HFFc6 (cell line): ENCODE measurements around the gene GAB3. TPM values are rescaled to one million over a fixed set of nuclear protein-coding genes. Genes with fewer than 3 reads are reported as not detected.

ENCODE experiments used
- DNase-seq: peaks from one replicate; pipeline ENCODE4 v3.0.0-alpha.2; 2018
- H3K27ac Mint-ChIP-seq: 2 replicates; pipeline ENCODE4 v1.8.0; 2020; ENCODE audit warnings: mild to moderate bottlenecking, mixed read lengths
- H3K27me3 Mint-ChIP-seq: 2 replicates; pipeline ENCODE4 v1.8.0; 2021; ENCODE audit warnings: mild to moderate bottlenecking, moderate library complexity, mixed read lengths; ENCODE audit not compliant: insufficient read depth
- H3K36me3 Mint-ChIP-seq: 2 replicates; pipeline ENCODE4 v1.8.0; 2021; ENCODE audit warnings: low read depth, mixed read lengths
- H3K4me1 Mint-ChIP-seq: 2 replicates; pipeline ENCODE4 v1.8.0; 2020; ENCODE audit warnings: low read depth, mixed read lengths
- H3K4me3 Mint-ChIP-seq: 2 replicates; pipeline ENCODE4 v1.8.0; 2020; ENCODE audit warnings: mild to moderate bottlenecking, moderate library complexity, mixed read lengths
- H3K9me3 Mint-ChIP-seq: 2 replicates; pipeline ENCODE4 v1.8.0; 2020; ENCODE audit warnings: mild to moderate bottlenecking, mixed read lengths
- long read RNA-seq: library from polyadenylated mRNA; unstranded; transcript quantifications from one replicate; pipeline ENCODE4 v2.0.0, GENCODE V29; 2019
- total RNA-seq, 6 experiments: library from RNA; stranded (reverse); fragmentation: NEBNext Ultra II Directional; extraction: Animal tissue kit (Norgen Biotek cat#: 25700); gene quantifications; 2 replicates in 1 of 6; 3 replicates in 5 of 6; pipeline ENCODE4 v1.2.3, GENCODE V29; 2021
- TF ChIP-seq, protein P1 (sequence below): fragments of 200-600 bp; sonication (generic); IDR thresholded peaks from 2 replicates; pipeline ENCODE4 v1.5.0; 2021; ENCODE audit warnings: antibody characterized with exemption, mild to moderate bottlenecking

GAB3 gene
- total RNA-seq, result under 1 TPM; 0.05 to 0.50 (median 0.16) TPM
- long read RNA-seq, result 0 reads

- TF ChIP-seq, protein P1, sequence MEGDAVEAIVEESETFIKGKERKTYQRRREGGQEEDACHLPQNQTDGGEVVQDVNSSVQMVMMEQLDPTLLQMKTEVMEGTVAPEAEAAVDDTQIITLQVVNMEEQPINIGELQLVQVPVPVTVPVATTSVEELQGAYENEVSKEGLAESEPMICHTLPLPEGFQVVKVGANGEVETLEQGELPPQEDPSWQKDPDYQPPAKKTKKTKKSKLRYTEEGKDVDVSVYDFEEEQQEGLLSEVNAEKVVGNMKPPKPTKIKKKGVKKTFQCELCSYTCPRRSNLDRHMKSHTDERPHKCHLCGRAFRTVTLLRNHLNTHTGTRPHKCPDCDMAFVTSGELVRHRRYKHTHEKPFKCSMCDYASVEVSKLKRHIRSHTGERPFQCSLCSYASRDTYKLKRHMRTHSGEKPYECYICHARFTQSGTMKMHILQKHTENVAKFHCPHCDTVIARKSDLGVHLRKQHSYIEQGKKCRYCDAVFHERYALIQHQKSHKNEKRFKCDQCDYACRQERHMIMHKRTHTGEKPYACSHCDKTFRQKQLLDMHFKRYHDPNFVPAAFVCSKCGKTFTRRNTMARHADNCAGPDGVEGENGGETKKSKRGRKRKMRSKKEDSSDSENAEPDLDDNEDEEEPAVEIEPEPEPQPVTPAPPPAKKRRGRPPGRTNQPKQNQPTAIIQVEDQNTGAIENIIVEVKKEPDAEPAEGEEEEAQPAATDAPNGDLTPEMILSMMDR, result no peak
- no peaks in the 10 kb centered on the region for H3K9me3 Mint-ChIP-seq
- no peaks in the 10 kb centered on the region for H3K4me1 Mint-ChIP-seq
- H3K36me3 Mint-ChIP-seq, result no peaks in the 10 kb centered on the region
- DNase-seq, result no peak
- no peak within 1 kb of the TSS for H3K27ac Mint-ChIP-seq
- peak within 1 kb of the TSS; percentile 28; the same call in 1 of the 2 replicates for H3K4me3 Mint-ChIP-seq
- H3K27me3 Mint-ChIP-seq, result peaks cover 24% of the 10 kb centered on the region
These were observed at the start of gene GAB3 for GRCh38 chrX:154750301-154751202. TSS of gene GAB3 (minus strand) at chrX:154751077. CDS start at chrX:154751025, 52 bp downstream.

DNA sequence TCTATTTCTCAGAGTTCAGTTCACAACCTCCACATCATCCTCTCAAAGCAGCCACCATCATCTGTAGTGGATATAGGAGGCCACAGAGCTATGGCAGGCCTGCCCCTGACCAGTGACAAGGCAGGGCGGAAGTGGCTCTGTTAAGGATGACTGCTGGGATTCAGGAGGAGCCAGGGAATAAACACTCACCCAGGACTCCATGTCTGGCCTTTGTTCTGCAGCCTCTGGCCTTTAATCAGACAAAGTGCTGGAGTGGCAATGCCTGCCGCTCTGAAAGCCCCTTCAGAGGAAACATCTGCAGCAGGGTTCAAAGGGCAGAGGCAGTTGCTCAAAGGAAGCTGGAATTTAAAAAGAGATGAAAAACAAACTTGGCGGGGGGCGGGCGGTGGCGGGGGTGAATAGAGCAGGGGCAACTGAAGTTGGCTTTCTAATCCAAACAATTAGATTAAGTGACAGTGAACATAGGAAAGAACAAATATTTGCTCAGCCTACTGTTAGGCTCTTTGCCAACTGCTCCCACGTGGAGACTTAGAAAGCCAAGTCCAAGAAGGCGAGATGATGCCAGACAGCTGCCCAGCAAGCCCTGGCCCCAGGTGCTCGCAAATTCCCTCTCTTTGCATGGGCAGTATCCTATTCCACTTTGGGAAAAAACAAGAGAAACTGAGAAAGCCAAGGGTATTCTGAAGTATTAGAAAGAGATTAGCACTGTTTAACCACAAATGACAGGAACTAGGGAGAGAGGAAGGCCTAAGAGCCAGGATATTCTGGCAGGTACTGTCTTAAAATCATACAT, 48.9 kb upstream of the GAB3 start:
- Mint-ChIP-seq H3K4me1 (peaks cover 55% of the 10 kb centered on the region), H3K36me3 (no peaks in the 10 kb centered on the region), H3K27ac (peak overlapping the region; percentile 94), H3K27me3 (peaks cover 2% of the 10 kb centered on the region; the same call in 1 of the 2 replicates), H3K4me3 (peak overlapping the region; percentile 13), H3K9me3 (no peaks in the 10 kb centered on the region)
- TF ChIP-seq, protein P1, result no peak
- no peak for DNase-seq

DNA sequence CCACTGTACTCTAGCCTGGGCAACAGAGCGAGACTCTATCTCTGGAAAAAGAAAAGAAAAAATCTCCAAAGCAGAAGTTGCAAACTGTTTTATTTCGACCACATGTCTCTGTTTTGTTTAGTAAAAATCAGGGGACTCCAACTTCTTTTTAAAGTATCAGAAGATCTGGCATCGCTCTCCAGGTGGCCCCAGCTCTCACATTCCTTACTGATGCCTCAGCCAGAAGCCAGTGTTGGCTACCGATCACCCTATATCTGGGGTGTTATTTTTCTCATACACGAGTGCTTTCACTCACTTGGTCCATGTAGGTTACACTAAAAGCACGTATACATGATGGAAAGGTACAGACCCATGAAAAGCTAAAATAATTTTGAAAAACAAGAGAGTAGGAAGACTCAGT, 46.1 kb upstream of the GAB3 start:
- Mint-ChIP-seq H3K27me3 (peaks cover 2% of the 10 kb centered on the region; the same call in 1 of the 2 replicates), H3K4me1 (peaks cover 46% of the 10 kb centered on the region), H3K27ac (no peak overlapping the region), H3K4me3 (no peak overlapping the region), H3K36me3 (no peaks in the 10 kb centered on the region), H3K9me3 (no peaks in the 10 kb centered on the region)
- no peak for DNase-seq
- TF ChIP-seq, protein P1, result no peak

DNA sequence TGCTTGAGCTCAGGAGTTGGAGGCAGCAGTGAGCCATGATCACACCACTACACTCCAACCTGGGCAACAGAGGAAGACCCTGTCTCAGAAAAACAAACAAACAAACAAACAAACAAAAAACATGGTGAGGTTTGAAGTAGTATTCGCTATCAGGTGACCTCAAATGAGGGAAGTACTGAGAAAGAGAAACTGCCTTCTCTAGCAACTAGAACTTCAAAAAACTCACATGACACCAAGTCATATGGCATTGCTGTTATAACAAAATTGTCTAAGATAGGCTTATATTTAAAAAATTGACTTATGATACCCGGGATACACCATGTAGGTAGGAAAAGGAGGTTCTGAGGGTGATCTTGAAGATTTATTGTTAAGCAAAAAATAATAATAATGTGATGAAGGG, 44.1 kb upstream of the GAB3 start:
- Mint-ChIP-seq H3K4me1 (peaks cover 35% of the 10 kb centered on the region), H3K27ac (no peak overlapping the region), H3K36me3 (no peaks in the 10 kb centered on the region), H3K9me3 (no peaks in the 10 kb centered on the region), H3K27me3 (peaks cover 2% of the 10 kb centered on the region), H3K4me3 (no peak overlapping the region)
- TF ChIP-seq, protein P1, result no peak
- no peak for DNase-seq

- Mint-ChIP-seq H3K27ac (no peak overlapping the region), H3K36me3 (no peaks in the 10 kb centered on the region), H3K4me1 (peaks cover 17% of the 10 kb centered on the region), H3K27me3 (peaks cover 2% of the 10 kb centered on the region), H3K4me3 (no peak overlapping the region), H3K9me3 (no peaks in the 10 kb centered on the region)
- TF ChIP-seq, protein P1, result no peak
- no peak for DNase-seq
These were observed 42.4 kb upstream of the GAB3 start for GRCh38 chrX:154793084-154793795.
